GM19035 (cell line): ENCODE measurements around the gene RFC3.
"Not testable (repeated sequence)": the region's sequence is repeated elsewhere in the genome, so short reads cannot be mapped to it uniquely, and the experiment has no call there.

Experiments
- ATAC-seq: cut with Tn5 transposase; IDR thresholded peaks from one replicate; pipeline ENCODE4 v1.9.1; 2021; ENCODE audit not compliant: unreplicated experiment

The RFC3 gene, protein sequence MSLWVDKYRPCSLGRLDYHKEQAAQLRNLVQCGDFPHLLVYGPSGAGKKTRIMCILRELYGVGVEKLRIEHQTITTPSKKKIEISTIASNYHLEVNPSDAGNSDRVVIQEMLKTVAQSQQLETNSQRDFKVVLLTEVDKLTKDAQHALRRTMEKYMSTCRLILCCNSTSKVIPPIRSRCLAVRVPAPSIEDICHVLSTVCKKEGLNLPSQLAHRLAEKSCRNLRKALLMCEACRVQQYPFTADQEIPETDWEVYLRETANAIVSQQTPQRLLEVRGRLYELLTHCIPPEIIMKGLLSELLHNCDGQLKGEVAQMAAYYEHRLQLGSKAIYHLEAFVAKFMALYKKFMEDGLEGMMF

DNA sequence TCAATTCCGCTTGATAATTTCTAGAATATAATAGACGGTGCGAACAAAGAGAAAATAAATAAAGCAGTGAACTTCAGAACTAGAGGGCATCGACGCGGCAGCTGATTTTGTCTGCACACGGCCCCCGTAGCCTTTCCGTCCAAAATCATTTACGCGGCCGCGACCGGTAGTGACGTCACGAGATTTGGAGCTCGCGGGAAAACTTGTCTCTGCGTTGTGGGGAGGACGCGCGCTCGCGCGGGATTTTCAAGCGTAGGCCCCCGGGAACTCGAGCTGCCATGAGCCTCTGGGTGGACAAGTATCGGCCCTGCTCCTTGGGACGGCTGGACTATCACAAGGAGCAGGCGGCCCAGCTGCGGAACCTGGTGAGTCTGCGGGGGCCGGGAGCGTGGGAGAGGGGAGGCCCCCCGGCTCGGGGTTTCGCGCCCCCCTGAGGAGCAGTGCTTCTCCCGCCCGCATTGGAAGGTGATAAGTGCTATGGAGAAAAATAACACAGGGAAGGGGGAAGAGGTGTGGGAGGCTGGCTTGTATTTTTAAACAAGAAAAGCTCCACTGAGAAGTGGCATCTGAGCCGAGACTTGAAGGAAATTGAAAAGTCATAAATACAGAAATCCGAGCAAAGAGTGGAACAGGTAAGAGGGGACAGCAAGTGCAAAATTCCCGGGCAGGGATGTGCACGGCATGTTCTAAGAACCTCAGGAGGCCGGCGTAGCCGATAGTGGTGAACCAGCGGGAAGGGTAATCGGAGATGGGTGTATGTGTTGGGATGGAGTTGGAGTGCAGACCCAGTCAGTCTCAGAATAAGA is at the start of gene RFC3:
RFC3 (plus strand) TSS at position 249 of the 806 bp plus-strand sequence; CDS start at position 279, 30 bp downstream.
- peak; percentile 95 for ATAC-seq

DNA sequence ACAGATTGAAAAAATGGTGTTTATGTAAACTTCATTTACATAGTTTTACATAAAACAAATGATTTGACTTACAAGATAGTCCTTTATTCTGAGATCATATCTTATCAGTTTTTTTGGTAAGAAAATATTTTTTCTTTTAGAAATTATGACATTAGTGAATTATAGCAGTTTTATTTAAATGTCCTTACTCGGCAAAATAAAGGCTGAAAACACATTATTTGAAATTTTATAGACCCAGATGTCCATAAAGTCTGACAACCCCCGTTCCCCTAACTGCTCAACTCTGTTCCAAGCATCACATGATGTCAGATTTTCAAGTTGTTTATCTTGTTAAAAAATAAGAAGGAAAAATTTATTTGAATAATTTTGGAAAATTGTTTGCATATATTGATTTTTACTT is 46.7 kb upstream of the RFC3 start:
- no peak for ATAC-seq

DNA sequence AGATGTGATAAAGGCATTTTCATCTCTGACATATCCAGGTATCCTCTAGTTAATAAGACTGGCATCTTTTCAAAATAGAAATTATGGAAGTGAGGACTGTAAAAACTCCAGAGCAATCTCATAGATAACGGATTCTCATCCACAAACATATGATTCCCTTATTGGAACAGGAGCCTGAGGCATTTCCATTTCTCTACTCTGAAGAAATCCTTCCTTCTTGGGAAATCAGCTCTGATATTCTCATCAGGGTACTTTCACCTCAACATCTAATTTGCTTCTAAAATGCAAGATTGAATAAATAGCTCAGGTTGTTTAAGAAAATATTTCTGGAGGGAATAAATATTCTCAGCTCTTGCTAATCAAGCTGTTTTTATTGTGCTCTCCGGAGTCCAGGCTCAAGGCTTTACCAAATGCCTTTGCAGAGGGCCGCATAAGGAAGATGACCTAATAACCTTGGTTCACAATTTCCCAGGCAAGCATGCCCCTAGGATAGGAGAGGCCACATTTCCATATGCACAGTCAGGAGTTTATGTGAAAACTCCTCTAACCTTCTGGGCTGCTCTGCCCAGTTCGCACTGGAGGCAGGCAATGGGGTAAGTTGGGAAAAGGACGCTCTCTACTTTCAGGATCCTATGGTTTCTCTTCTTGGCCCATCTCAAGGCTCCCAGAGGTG is 44.0 kb upstream of the RFC3 start:
- no peak for ATAC-seq

DNA sequence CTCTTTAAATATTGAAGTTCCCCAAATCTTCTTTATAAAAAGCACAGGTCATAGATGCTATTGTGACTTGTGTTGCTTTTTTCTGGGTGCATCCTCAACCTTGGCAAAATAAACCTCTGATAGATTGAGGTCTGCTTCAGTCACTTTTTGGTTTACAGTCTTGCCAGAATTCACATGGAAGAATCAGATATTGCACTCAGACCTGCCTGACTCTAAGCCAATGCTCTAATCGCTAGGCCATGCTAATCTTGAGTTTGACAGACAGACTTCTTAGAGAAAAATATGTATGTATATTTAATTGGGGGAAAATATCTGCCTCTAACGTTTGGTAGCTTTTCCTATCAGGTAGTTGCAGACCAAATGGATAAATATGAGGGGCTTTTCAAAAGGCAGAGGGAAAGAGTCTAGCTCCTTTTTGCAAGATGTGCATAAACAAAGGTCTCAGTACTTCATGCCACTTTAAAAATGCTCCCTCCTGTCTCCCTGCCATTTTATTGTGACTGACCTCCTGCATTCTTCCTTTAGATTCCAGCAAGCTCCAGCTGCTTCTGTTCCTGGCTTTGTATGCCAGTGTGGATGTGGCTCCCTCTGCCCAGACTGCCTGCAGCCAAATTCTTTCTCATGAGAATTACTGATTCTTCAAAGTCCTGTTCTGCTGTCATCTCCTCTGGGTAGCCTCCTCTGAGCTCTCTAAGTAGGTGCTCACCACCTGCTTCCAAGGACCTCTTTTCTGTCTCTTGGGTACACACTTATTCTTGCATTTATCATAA is 42.4 kb upstream of the RFC3 start:
- no peak for ATAC-seq

DNA sequence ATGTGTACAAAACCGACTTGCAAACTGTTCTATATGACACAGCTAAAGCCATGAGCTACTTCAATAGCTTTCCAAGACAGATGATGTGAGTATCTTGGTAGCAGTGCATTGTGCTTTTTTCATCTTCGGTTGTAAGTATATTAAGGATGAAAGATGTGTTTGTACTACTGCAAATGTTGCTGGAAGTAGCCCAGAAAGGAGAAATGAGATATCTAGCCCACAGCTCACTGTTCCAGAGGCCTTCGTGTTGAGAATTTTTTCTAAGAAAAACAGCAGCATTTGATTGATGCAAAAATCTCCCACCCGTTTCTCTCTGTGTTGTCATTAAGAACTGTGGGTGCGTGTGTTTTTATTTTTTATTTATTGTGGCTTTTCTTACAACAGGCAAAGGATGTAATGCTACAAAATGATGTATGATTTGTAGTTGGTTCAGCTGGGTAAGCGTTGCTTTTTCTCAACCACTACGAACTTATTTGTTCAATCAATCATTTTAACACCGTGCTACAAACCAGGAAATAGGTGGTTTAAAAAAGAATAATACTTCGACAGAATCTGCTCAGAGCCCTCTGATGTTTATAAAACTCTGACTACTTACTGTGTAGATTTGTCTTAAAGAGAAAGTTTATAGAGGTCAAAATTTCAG is 41.6 kb upstream of the RFC3 start:
- no peak for ATAC-seq

DNA sequence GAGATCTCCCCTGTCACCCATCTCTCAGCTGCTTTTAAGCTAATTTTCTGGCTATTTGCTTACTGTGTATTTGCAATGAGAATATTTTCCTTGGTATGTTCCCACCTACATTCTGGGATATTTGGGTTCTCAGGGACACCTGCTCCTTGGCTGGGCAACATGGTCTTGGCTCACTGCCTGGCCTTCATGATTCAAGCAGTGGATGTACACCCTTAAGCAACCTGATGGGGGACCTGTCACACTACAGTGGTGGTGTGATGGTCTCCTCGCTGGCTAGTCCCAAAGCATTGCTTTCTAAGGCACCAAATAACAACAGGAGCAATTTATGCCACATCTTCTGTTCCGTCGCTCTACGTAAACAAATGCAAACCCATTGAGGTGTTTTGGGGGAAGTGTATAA is 35.3 kb upstream of the RFC3 start:
- ATAC-seq = no peak

DNA sequence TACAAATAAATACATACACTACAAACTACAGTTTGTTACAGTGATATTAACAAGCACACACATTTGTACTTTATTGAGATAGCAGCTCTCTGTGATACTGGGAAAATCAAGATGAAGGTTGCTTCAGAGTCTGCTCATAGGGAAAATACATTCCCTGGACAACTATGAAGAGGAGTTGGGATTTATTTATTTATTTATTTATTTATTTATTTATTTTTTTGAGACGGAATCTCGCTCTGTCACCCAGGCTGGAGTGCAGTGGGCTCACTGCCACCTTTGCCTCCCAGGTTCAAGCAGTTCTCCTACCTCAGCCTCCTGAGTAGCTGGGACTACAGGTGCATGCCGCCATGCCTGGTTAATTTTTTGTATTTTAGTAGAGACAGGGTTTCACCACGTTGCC is 34.7 kb upstream of the RFC3 start:
- not testable (repeated sequence) for ATAC-seq

DNA sequence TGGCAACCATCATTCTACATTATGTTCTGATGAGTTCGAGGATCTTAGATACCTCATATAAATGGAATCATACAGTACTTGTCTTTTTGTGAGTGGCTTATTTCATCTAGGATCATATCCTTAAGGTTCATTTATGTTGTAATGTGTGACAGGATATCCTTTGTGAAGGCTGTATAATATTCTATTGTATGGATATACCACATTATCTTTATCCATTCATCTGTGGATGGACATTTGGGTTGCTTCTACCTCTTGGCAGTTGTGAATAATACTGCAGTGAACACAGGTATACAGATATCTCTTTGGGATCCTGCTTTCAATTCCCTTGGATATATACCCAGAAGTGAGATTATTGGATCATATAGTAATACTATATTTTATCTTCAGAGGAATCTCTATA is 33.2 kb upstream of the RFC3 start:
- no peak for ATAC-seq

DNA sequence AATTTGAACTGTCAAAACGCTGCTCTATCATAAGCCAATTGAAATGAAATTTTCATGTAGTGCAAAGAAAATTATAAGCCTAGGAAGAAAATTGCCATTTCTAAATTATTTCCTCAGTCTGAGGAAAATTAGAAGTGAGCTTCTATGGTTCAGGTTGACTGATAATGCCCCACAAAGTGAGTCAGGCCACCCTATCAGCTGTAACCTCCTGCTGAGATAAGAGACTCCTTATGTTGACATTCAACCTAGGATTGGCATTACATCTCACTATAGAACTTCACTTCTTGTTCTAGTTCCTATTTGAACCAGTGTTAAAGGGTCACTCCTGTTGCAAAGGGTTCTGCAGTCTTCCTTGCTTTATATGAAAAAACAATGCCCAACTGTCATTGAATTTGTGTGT is 32.6 kb upstream of the RFC3 start:
- ATAC-seq = no peak

DNA sequence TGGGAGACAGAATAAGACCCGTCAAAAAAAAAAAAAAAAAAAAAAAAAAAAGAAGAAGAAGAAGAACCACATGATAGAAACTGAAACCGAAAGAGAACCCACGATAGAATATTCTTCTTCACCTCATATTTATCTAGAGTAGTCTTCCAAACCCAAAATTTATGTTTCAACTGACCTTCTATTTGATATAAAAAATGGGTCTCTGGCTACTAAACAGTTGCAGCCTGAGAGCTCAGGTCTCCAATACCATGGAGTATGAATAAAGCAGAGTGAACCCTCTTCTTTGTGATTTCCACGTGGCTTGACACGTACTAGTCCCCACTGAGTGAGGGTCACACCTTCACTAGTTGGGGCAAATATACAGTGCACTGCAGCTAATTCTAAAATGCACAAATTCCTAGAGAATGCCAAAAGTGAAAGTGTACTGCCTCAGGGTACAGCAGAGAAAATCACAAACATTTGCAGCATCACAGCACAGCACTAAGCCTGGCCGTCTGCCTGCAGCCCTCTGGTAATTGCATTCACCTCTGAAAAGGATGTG is 30.8 kb upstream of the RFC3 start:
- ATAC-seq = peak; percentile 58

DNA sequence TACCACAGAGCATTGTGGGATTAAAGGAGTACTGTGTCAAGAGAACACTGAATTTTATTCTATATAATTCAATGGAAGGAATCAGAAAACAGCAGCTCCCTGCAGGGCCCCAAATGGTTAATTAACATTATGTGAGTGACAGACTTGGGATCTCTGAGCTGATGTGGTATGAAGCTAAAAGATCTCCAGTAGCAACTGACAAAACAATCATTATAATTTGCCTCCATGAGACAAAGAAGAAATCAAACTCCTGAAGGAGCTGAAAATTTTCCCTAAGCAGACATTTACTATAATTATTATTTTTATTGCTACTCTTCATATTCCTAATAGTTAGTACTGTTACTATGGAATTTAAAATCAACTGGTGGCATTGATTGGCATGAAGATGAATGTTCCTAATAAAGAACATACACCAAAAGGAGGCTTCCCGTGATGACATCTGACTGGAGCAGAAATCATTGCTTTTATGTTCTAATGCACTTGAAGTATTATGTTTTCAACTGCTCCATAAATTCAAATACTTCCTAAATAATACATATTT is 28.8 kb upstream of the RFC3 start:
- ATAC-seq = no peak

DNA sequence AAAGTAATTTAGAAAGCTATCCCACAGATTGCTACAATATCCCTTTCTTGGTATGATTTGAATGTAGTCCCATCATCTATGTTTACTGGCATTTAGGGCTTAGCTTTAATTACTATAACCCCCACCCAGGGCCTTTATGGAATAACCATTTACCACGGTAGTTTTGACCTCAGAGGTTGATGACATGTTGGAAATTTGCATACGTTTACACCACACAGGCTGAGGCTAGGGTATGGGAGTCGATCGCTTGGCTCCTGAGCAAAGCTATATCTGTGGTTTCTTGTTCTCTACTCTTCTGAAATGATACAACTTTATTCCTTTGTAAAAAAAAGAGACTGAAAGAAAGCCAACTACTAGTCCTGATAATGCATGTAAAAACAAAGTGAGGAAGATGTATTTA is 28.2 kb upstream of the RFC3 start:
- ATAC-seq = no peak

DNA sequence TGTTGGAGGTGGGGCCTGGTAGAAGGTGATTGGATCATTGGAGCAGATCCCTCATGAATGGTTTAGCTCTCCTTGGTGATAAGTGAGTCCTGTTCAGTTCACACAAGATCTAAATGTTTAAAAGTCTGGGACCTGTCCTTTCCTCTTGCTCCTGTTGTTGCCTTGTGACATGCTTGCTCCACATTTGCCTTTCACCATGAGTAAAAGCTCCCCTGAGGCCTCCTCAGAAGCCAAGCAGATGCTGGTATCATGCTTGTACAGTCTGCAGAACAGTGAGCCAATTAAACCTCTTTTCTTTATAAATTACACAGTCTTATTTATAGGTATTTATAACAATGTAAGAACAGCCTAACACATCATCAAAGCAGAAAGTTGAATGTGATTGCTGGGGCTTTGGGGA is 24.2 kb upstream of the RFC3 start:
- no peak for ATAC-seq

DNA sequence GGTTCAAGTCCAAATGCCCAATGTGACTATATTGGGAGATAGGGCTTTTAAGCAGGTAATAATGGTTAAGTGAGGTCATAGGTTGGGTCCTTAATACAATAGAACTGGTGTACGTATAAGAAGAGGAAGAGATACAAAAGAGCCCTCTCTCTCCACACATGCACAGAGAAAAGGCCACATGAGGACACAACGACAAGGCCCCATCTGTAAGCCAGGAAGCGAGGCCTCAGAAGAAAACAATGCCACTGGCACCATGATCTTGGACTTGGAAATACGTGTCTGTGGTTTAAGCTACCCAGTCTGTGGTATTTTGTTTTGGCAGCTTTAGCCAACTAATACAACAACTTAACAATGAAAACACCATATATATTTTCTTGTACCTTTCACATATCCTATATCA is 23.4 kb upstream of the RFC3 start:
- no peak for ATAC-seq

DNA sequence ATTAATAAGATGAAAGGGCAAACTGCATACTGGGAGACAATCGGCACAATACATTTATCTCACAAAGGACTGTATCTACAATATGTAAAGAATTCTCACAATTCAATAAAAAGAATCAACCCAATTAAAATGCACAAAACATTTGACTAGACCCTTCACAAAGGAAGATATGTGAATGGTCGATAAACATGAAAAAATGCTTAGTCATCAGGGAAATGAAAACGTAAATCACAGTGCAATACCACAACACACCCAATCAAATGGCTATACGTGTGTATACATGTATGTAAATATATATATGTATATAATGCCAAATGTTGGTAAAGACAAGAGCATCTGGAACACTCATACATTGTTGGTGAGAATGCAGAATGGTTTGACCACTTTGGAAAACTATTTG is 21.9 kb upstream of the RFC3 start:
- no peak for ATAC-seq

DNA sequence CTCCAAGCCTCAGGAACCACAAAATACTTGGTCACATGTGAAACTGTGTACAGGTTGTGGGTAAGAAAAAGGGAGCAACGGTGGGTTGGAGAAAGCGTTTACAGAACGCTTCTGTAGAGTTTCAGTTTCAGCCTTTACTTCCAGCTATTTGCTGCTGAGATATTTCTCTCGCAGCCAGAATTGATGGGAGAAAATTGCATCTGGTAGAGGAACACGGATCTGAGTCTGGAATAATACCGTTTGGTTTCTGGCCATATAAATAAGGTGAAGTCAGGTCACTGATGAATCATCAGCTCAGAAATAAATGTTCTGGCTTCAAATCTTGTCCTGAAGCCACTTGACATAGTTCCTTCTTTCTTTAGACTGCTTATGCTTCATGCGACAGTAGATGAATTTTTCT is 20.3 kb upstream of the RFC3 start:
- ATAC-seq = no peak

DNA sequence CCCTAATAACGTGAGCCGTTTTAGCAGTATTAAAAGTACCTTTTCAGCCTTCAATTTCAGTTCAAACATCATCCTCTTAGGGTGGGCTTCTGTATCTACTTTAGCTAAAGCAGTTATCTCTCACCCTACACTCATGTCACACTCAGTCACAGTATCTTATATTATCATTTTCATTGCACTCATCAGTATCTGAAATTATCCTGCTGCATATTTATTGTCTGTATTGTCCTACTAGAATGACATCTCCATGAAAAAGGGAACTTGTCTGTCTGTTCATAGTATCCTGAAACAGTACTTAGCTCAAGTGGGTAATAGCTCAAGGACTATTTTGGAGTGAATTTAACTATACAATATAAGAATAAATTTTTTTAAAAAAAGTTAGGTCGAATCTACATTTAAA is 19.9 kb upstream of the RFC3 start:
- ATAC-seq = no peak

DNA sequence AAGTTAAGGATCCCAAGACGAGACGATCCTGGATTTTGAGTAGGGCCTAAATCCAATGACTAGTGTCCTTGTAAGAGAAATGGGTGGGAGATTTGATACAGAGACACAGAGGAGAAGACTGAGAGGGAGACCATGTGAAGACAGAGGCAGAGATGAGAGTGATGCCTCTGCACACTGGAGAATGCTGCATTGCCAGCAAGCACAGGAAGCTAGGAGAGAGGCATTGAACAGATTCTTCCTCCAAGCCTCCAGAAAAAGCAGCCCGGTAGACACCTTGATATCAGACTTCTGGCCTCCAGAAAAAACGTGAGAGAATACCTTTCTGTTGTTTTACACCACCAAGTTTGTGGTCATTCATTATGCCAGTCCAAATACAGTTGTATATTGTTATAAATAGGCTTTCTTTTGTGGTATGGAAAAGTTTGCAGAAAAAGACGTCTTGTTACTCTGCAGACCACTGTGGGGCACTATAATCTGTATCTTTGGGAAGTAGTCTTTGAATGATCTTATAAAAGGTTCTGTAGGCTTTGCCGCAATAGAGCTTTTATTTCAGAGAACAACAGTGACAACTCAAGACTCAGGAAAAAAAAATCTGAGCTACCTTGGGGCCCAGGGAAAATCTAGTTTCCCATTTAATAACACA is 17.9 kb upstream of the RFC3 start:
- no peak for ATAC-seq

DNA sequence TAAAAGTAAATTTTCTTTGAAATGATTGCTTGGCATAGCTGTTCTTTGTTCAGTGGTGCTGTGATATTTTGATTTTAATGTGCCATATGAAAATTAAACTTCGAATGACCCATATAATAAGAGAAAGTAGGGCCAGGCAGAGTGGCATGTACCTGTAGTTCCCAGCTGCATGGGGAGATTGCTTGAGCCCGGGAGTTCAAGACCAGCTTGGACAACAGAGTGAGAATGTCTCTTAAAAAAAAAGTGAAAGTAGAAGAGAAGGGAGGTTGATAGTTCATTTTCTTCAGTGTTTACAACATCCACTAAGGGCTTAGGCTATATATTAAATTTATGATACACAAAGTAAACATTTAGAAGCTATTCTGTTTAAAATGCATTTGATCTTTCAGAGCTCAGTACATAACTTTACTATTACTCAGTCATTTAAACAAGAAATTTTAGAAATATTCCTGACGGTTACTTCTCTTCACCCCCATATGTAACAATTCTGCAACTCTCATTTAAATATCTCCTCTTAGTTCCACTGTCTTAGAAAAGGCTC is 17.2 kb upstream of the RFC3 start:
- ATAC-seq = no peak
